ENCODE measurements around the gene THSD7A.

The THSD7A gene

DNA sequence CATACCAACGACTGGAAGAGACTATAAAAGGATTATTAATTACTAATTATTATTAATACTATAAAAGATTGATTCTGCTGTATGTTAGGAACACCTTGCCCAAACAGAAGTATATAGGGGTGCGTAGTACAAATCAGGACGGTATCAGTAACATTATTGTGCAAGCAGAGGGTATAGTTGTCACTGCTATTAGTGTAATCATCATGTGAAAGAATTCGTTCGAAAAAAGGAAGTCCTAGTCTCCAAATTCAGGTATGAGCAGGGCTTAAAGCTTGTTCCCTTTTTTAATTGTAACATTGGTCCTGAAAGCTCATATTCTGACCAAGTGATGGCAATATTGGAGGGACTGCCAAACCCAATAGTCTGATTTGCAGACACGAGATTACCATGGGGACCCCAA, 81.8 kb downstream of the THSD7A start:
- DNase-seq, result no peak

DNA sequence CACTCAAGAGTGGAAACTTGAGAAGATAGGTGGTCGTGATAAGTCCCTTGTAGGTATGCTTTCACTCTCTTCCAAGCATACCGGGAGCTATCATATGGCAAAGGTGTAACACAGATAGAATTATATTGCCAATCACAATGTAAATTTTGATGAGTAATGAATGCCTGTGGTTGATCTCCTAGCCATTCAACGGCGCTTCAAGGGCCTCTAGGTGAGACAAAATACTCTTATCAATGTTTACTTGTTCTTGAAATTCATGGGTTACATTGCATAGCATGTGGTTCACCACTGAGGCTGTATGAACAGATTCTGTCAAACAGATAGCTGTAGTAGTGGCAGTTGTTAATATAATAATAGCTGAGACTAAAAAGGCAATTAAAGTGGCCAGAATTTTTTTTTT, 82.4 kb downstream of the THSD7A start:
- DNase-seq, result no peak

DNA sequence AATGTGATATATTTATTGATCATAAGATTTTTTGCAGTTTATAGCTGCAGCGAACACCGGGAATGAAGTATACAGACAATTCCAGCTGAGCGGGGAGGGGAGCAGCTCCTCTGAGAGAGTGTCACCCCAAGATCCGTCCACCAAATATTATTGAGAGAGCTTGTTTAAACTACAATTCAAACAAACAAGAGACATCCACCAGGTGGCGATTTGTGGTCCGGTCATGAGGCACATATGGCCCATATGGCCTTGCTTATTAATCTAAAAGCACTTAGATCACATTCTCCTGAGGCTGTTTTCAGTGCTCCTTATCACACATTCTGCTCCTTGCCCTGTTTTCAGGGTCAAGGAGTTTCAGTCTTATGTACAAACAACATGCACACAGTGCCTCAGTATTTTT, 83.1 kb downstream of the THSD7A start:
- no peak for DNase-seq

DNA sequence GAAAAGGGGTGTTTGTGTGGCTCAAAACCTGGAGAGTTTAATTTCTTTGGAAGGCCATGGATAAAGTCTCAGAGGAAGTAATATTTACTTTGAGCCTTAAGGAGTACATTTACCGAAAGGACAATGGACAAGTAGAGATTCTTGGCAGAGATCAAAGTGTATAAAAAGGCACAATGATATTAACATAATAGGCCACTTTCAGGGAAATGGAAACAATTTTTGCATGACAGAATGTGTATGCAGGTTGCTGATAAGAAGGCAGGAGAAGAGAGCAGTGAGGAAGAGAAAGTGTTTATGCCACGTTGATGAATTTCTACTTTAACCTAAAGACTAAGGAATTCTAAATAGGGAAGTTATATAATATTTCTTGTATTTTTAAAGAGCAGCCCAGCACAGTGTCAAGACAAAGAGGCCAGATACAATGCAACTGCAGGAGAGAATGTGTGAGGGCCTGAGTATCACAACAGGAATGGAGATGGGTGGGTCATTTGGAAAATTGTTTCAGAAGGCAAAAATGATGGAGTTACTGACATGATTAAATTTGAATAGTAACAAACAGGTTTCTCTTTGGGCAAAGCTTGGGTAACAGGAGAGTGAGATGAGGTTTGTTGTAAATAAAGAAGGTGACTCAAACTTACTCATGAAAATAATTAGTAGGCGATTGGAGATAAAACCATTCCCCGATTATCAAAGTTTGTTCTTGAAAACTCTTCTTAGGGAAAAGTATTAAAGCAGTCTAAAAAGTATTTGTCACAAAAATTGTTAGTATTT, 84.1 kb downstream of the THSD7A start:
- no peak for DNase-seq

DNA sequence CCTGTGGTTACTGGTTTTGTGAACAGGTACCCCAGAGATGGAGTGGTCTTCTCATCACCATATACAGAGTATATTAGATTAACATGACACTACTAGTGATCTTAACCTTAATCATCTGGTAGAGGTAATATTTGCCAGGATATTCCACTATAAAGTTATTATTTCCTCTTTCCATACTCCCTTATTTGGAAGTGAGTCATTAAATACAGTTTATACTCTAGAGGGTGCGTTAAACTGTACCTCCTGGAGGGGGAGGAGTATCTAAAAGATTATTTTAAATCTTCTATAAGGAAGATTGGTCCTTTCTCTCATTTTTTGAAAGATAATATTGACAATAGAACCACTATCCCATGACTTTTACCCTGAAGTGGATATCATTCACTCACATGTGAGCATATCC, 85.4 kb downstream of the THSD7A start:
- no peak for DNase-seq

DNA sequence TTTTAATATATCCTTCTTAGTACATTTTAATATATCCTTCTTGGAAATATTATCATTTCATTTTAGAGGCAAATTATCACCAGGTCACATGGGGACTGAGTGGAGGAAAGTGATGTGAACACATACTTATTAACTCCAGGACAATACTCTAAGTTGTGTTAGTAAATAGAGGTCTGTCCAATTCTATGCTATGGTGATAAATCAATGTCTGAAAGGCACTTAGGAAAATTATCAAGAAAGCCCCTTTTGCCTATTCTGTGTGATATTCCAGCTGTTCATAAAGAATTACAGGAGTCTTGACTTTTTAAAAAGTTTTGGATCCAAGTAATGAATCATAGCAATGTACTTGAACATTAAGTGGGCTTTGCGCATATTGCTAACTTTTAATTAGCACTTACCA, 88.5 kb downstream of the THSD7A start:
- no peak for DNase-seq

DNA sequence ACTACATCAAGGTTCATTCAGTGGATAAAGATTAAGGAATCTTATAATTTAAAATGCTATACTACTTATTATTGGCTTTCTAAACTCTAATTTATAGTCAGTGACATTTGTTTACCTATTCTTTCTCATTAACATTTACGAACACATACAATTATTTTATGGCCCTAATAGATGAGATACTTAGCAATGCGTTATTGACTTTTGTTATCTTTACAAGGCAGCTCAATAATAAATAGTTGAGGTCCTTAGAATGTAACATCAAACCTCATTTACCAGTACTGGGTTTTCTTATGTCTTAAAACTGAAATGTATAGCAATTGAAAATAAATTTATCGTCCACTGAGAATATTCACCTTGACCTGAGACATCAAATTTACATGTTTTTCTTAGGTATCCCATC, 89.0 kb downstream of the THSD7A start:
- DNase-seq, result no peak

DNA sequence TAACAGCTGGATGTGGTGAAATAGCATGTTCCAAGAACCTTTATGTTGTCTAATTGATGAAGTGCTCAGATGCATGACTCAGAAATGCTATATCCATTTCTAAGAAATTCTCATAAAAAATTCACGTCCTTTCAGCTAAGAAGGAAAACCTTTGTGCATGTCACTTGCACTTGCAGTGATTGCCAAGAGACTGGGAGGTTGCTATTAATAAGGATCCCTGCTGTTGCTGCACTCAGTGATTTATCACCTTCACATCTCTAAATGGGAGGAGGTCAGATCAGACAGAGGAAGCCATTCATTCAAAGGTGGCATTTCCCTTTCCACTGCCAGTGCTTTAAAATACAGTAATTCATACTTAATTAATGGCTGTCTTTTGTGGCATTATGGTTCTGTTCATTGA, 89.5 kb downstream of the THSD7A start:
- DNase-seq, result no peak

DNA sequence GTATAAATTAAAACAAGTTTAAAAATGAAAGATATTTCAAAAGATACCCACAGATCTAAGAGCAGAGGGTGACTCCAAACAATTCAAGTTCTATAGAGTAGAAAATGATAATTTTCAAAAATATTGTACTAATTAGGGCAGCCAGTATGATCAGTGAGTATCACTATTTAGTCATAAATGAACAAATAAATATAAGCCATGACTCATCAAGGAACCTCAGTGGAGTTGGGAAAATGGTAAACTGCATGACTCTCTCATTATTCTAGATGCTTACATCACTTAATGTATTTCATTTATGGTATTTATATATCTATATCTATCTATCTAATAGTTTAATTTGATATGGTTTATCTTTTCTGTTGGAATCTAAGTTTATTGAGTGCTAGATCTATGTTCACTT, 94.3 kb downstream of the THSD7A start:
- DNase-seq, result no peak

DNA sequence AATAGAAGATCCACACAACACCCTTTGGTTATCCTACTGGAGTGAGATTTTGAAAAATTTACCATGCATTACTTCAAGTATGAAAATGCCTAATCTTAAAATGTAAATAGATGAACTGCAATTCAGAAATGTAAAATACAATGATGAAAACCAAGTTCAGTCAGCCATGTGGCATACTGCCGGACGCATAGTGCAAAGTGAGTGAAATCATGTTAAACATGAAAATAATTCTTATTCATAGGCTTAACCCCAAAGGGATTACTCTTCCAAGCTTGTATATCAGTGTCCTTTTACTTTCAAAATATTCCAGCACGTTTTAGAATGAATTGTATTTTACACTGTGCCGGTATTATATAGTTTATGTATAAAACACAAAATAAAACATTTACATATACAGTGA, 99.8 kb downstream of the THSD7A start:
- DNase-seq, result no peak

DNA sequence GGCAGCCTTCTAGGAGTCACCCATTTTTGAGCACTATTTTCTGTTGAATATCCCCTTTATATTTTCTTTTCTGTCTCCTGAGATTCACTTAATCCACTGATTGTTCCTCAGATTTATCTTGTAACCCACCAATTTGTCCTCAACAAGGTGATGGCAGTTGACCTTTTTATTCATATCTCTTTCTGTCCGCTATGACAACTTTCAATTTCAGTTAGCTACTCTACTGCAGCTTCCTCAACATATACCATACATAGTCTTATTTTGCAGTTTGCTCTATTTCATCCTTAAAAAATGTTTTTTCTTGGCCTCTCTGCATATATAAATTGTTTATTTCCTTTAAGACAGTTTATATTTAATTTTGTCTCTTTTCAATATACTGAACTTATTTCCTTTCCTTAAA, 101.3 kb downstream of the THSD7A start:
- DNase-seq, result no peak

DNA sequence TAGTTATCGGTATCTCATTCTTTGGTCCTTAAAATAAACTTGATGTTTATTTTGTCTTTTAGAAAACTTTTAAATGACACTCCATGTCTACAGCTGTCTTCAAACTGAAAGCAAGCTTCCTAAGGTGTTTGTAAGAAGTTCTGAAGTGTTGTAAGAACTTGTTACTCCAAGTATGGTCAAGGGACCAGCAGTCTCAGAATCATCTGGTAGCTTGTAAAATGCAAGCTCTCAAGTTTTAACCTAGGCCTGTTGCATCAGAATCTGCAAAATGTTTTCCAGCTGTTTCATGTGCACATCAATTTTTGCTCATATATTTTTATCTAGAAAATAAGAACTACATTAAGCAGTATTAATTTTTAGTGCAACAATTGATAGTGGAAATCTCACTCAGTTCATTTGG, 104.1 kb downstream of the THSD7A start:
- no peak for DNase-seq

DNA sequence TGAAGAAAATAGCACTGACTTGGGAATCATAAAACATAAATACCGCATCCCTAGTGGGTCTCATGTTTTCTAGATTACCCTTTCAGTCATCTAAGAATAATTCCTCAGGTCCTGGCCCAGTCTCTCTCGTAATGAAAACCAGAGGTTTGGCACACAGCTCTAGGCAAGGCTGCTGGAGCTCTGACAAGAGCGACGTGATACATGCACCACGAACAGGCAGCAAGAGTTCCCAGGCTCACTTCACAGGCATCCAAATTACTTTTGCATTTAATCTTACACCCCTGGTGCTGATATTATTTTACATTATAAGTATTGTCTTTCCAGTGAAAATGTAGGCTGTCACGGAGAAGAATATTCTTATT, 105.2 kb downstream of the THSD7A start:
- DNase-seq, result no peak

DNA sequence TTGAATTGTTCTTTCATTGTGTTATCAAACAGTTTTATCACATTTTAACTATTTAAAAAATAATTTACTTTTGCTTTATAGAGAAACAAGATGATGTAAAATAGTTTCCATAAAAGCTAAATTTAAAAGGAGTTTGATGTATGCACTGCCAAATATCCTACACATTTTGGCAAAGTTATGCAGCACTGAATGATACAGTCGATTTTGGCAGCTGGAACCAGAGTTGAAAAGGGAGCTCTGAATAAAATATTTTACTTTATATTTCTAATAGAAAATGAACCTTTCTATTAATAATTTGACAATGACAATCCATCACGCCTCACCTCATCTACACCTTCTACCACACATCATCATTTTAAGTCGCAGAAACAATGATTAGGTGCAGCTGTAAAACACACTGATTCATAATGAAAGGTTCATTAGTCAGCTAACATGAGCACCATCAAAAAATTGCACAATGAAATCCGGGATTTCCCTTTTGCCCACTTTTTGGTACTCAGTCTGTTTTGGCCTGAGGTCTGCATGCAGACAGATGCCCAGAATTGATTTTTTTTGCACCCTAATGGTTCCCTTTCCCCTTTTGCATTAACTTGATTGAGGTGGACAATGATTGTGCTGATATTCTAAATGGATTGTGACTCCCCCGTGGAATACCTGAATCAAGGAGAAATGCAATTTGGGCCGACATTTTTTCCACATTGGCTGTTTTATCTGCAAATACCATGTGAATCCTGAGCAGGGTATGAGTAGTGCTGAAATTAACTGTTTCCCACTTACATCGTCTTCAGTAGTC, 105.8 kb downstream of the THSD7A start:
- DNase-seq, result no peak

DNA sequence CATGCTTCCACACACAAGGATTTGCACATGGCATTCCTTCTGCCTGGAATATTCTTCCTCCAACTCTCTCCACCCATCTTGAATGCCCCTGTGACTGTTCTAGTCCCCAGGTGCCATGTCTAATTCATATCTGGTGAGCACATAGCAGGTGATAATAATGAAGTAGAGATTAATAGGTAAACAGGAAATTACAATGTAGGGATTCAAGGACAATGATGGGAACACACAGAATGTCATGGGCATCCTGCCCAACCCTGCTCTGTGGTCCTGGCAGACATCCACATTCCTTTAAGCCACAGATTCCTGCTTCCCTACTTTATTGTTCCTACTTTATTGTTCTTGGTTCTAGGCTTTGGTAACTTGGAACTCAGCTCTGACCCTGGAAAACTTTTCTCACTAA, 115.8 kb downstream of the THSD7A start:
- no peak for DNase-seq

DNA sequence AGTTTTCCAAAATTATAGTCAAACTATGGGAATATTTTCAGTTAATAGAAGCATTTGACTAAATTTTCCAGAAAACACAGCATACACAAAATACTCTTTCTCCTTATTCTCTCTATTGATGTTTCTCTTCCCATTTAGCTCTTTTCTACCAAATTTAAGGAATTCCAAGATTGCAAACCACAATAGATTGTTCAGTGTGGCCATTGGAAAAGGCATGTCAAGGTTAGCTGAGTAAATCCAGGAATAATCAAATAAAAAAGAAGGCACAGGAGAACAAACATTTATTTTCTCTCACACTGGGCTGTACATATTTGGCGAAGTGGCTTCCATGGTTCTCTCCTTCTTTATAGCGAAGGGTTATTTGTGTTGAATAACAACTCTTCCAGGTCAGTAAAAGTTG, 117.3 kb downstream of the THSD7A start:
- no peak for DNase-seq

DNA sequence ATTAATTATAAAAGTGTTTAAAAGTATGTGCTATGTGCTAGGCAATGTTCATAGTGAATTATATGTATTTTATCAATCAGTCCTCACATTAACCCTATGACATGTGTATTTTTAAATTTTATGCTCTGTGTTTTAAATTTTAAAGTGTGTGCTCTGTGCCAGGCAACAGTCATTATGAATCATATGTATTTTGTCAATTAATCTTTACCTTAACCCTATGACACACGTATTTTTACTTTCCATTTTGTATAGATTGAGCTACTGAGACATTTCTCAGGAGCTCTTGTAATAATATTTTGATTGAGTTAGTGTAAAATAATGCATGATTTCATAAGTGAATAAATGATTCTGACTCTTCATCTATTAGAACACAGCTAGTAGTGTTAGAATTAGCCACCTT, 117.8 kb downstream of the THSD7A start:
- DNase-seq, result no peak

DNA sequence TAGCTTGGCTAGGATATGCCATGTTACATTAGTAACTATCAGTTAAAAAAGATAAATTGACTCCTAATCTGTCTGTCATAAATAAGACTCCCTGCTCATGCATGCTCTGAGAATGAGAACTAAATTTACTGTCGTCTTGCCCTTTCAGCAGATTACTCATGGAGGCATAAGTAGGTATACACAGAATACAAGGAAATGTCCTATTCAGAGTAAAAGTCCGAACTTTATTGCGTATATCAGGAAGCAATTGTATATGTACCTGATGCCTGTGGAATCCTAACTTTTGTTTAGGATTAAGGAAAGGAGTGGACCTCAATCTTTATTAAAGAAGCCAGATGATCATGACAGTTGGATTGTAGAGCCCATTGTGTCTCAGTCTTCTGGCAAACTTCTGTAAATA, 118.6 kb downstream of the THSD7A start:
- DNase-seq, result no peak

DNA sequence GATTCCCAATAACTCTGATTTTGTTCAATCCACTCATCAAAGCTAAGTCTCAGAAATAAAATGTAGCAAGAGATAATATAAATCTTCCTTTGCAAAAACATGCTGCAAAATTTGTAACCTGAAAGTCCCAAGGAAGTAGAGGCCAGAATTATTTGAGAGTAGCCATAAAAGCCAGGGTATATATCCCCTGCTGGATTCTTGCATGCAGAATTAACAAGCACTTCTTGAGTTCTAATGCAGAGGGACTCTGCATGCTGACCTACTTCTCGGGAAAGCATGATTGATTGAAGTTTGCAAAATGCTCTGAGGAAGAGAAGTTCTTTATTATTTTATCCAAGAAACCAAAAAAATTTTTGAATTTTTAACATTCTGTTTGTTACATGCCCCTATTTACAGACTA, 121.6 kb downstream of the THSD7A start:
- DNase-seq, result no peak

DNA sequence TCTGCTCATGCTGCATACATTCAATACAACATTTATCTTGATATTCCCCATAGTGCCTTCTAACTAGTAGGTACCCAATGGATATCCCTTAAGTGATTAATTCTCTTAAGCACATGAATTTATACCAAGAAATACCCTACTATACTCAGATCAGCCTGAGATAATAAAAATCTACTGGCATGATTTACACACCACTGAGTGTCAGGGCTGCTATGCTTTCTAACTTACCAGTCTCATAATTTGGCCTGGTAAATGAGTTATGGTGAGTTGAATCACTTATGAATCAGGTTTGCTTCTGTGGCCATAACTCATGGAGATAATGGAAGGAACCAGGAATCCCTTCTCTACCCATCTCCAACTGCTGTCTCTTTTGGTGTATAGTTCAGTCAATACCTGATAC, 122.8 kb downstream of the THSD7A start:
- no peak for DNase-seq

DNA sequence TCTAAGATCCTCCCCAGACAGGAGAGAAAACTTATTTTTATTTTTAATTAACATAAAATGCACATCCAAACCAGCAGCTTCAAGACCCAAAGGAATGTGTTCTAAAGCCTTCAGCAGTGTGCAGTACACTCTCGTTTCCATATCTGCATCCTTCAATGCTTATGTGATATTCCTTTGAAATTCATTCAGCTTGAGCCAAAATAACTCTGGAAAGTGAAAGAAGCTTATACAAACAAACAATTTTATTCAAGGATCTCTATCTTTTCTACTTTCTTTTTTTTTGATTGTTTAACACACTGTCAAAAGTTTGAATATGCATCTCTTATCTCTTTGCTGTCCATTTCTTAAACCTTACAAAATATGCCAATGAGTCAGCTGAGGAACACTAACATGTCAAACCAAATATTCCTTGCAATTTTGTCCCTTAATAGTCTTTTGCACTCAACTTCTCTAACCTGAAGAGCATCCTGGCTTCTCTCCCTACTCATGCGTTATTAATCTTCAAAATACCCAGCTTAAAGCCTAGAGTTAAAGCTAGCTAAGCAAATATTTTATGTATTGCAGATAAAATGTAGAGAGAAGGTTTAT, 124.3 kb downstream of the THSD7A start:
- DNase-seq, result no peak

DNA sequence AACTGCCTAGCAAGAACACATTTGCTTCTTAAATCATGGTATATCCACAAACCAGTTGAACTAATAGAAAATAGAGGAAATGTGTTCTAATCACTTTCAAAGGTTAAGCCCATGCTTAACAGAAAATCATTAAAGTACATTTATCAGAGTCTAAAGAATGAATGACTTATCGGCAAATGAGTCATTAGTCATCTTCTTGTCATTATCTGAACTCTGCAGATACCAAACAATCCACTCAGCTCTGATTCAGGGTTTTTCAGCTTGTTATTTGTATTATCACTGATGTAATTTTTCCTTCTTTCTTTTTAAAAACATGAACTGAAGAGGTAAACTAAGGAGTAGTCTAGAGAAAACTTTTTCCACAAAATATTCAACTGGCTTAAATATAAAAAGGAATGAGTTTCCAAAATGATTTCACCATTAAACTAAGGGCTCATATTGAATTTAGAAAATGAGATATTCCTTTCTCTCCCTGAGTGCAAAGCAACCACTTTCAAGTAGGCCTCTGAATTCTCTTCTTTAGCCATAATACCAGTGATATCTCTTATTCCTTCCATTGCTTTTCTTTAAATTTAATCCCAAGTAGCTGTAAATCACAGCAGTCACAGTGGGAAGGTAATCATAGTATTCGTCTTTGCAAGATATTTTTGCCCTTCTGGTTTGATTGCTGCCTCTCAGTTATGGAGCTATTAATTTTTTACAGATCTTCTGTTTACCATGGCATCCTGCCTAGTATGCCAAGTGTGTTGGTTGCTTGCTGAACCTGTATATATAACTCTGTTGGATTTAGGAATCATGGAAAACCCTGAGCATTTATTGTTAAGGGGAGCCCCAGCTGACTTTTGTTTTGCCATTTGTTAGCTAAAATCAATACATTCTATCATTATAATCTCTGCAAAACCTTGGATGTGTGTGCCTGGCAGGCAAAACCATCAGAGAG, 125.1 kb downstream of the THSD7A start:
- DNase-seq, result no peak

DNA sequence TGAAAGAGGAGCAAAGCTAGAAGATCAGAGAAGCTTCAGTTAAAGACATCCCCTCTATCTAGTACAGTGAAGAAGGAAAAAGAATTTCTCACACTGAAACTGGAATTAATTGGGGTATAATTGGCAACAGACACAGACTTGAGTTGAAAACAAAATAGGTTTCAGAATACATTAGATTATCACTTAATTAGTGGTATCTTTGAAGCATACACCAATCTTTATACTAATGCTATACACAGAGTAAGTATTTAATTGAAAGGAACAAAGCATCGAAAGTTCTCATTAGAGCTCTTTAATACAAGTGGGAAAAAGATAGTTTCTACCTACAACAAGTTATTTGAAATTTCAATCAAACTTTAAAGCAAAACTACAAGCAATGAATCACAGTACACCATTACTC, 128.2 kb downstream of the THSD7A start:
- DNase-seq, result no peak
